ENCODE results near the gene KIRREL3.

Gene KIRREL3

DNA sequence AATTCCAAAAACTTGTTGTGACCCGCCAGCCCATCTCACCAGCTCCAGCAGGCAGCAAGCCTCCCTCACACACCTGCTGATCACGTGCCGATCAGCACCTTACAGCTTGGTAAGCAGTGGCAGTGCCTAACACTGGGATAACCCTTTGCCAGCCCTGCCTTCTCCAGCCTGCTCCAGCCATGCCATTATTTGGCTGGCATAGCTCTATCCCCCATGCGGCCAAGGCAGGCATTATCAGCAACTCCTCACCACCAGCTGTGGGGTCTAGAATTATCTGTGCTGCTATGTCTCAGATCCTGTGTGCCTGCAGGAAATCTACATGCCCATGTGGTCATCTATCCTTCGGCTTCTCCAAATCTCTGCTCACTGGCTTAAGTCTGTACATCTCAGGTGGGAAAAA, 430.1 kb downstream of the KIRREL3 start:
- no peak overlapping the region for H3K4me3 ChIP-seq (ENCODE audit: insufficient read depth, low read length, poor library complexity, severe bottlenecking)
- H3K9me2 ChIP-seq (replicated peaks; ENCODE audit: insufficient read depth, low read length): no peaks in the 10 kb centered on the region
- H3K27me3 ChIP-seq (ENCODE audit: low read length): no peaks in the 10 kb centered on the region
- H3K27ac ChIP-seq (ENCODE audit: low read depth, low read length): no peak overlapping the region
- H3K4me2 ChIP-seq (ENCODE audit: low read depth, low read length, poor library complexity, severe bottlenecking): no peak overlapping the region
- H3K79me2 ChIP-seq (ENCODE audit: insufficient read depth, low read length): no peaks in the 10 kb centered on the region
- H3K36me3 ChIP-seq (ENCODE audit: low read length): no peaks in the 10 kb centered on the region
- no peaks in the 10 kb centered on the region for H3K9me3 ChIP-seq (ENCODE audit: insufficient read depth, low read length)
- H3F3A ChIP-seq (ENCODE audit: insufficient read depth): no peaks in the 10 kb centered on the region
- H2AFZ ChIP-seq (ENCODE audit: low read depth, low read length, severe bottlenecking): no peak overlapping the region
- no peaks in the 10 kb centered on the region for H4K20me1 ChIP-seq (ENCODE audit: low read depth, low read length)
- H3K9ac ChIP-seq (ENCODE audit: low read length): no peak overlapping the region
- no peak for TF ChIP-seq EZH2phosphoT487 (conservative IDR thresholded peaks at IDR 0.05; ENCODE audit: low read length)
- TF ChIP-seq, protein P1, sequence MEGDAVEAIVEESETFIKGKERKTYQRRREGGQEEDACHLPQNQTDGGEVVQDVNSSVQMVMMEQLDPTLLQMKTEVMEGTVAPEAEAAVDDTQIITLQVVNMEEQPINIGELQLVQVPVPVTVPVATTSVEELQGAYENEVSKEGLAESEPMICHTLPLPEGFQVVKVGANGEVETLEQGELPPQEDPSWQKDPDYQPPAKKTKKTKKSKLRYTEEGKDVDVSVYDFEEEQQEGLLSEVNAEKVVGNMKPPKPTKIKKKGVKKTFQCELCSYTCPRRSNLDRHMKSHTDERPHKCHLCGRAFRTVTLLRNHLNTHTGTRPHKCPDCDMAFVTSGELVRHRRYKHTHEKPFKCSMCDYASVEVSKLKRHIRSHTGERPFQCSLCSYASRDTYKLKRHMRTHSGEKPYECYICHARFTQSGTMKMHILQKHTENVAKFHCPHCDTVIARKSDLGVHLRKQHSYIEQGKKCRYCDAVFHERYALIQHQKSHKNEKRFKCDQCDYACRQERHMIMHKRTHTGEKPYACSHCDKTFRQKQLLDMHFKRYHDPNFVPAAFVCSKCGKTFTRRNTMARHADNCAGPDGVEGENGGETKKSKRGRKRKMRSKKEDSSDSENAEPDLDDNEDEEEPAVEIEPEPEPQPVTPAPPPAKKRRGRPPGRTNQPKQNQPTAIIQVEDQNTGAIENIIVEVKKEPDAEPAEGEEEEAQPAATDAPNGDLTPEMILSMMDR (IDR thresholded peaks at IDR 0.05; ENCODE audit: insufficient read depth, low read length, poor library complexity, severe bottlenecking): no peak

DNA sequence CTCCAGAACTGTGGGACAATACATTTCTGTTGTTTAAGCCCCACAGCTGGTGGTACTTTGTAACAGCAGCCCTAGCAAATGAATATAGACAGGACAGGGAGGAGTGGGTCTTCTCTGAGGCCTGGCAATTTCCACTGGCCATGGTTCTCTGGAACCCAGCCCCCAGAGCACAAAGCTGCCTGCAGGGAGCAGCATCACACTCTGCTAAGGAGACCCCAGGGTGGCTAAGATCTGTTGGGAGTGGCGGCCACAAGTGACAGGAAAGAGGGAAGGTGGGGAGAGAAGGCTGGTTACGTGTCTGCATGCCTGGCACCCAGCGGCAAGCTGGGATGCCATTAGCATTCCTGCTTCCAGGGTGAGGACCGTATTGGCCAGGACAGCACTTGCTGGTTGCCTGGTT, 433.2 kb downstream of the KIRREL3 start:
- Histone ChIP-seq H4K20me1 (ENCODE audit: low read depth, low read length) (no peaks in the 10 kb centered on the region), H3K27me3 (ENCODE audit: low read length) (no peaks in the 10 kb centered on the region), H3K9ac (ENCODE audit: low read length) (no peak overlapping the region), H3K4me3 (ENCODE audit: insufficient read depth, low read length, poor library complexity, severe bottlenecking) (no peak overlapping the region), H3K9me2 (replicated peaks; ENCODE audit: insufficient read depth, low read length) (no peaks in the 10 kb centered on the region), H3K36me3 (ENCODE audit: low read length) (no peaks in the 10 kb centered on the region), H3K4me2 (ENCODE audit: low read depth, low read length, poor library complexity, severe bottlenecking) (no peak overlapping the region), H3K27ac (ENCODE audit: low read depth, low read length) (no peak overlapping the region), H2AFZ (ENCODE audit: low read depth, low read length, severe bottlenecking) (no peak overlapping the region), H3K9me3 (ENCODE audit: insufficient read depth, low read length) (no peaks in the 10 kb centered on the region), H3K79me2 (ENCODE audit: insufficient read depth, low read length) (no peaks in the 10 kb centered on the region), H3F3A (ENCODE audit: insufficient read depth) (no peaks in the 10 kb centered on the region)
- no peak for TF ChIP-seq EZH2phosphoT487 (conservative IDR thresholded peaks at IDR 0.05; ENCODE audit: low read length)
- TF ChIP-seq, protein P1 (IDR thresholded peaks at IDR 0.05; ENCODE audit: insufficient read depth, low read length, poor library complexity, severe bottlenecking): no peak

DNA sequence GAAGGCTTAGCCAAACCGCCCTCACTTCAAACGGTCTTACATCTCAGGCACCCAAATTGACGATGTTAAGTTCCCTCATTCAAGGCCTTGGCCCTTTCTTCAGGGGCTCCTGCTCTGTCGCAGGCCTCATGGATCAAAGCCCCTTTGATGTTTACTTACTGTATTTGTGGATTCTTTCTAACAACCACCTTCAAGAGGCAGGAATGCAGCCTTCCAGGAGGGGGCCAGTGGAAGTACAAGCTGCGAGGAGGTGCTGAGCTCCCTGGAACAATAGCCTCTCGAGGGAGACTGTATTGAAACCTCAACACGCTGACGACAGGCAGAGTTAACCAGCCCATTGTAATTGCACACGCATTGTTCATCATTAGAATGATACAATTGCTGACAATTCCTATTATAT, 436.0 kb downstream of the KIRREL3 start:
- H2AFZ ChIP-seq (ENCODE audit: low read depth, low read length, severe bottlenecking): no peak overlapping the region
- no peaks in the 10 kb centered on the region for H3F3A ChIP-seq (ENCODE audit: insufficient read depth)
- no peaks in the 10 kb centered on the region for H3K9me3 ChIP-seq (ENCODE audit: insufficient read depth, low read length)
- TF ChIP-seq, protein P1 (IDR thresholded peaks at IDR 0.05; ENCODE audit: insufficient read depth, low read length, poor library complexity, severe bottlenecking): no peak
- no peak for TF ChIP-seq EZH2phosphoT487 (conservative IDR thresholded peaks at IDR 0.05; ENCODE audit: low read length)
- no peaks in the 10 kb centered on the region for H3K36me3 ChIP-seq (ENCODE audit: low read length)
- no peak overlapping the region for H3K4me2 ChIP-seq (ENCODE audit: low read depth, low read length, poor library complexity, severe bottlenecking)
- H3K9ac ChIP-seq (ENCODE audit: low read length): no peak overlapping the region
- H3K27ac ChIP-seq (ENCODE audit: low read depth, low read length): no peak overlapping the region
- H3K79me2 ChIP-seq (ENCODE audit: insufficient read depth, low read length): no peaks in the 10 kb centered on the region
- H3K4me3 ChIP-seq (ENCODE audit: insufficient read depth, low read length, poor library complexity, severe bottlenecking): no peak overlapping the region
- H3K9me2 ChIP-seq (replicated peaks; ENCODE audit: insufficient read depth, low read length): no peaks in the 10 kb centered on the region
- no peaks in the 10 kb centered on the region for H3K27me3 ChIP-seq (ENCODE audit: low read length)
- H4K20me1 ChIP-seq (ENCODE audit: low read depth, low read length): no peaks in the 10 kb centered on the region

Measured in SU-DHL-6 (cell line).